Measurements from ENCODE around the gene SLC35E2B.
A peak's percentile ranks its signal among the peaks of the same experiment; 100 is the strongest.
"Not testable (repeated sequence)": the region's sequence is repeated elsewhere in the genome, so short reads cannot be mapped to it uniquely, and the experiment has no call there.

The SLC35E2B gene

GRCh38 chr1:1646326-1646725, 46.3 kb downstream of the SLC35E2B start:
- peaks cover 22% of the 10 kb centered on the region for H3K36me3 Mint-ChIP-seq (ENCODE audit: low read depth)
- H3K9me3 Mint-ChIP-seq = not testable (repeated sequence)

GRCh38 chr1:1640711-1641461, 51.7 kb downstream of the SLC35E2B start:
- not testable (repeated sequence) for H3K27ac Mint-ChIP-seq; DNase-seq; H3K4me1 Mint-ChIP-seq; H3K4me3 Mint-ChIP-seq; H3K27me3 Mint-ChIP-seq; H3K36me3 Mint-ChIP-seq (ENCODE audit: low read depth); ATAC-seq; H3K9me3 Mint-ChIP-seq

More at GRCh38 chr1:1646326-1646725, 46.3 kb downstream of the SLC35E2B start:
- ATAC-seq, H3K4me3 Mint-ChIP-seq, DNase-seq, H3K27me3 Mint-ChIP-seq, H3K27ac Mint-ChIP-seq, H3K4me1 Mint-ChIP-seq: not testable (repeated sequence)

GRCh38 chr1:1640081-1640480, 52.5 kb downstream of the SLC35E2B start:
- not testable (repeated sequence) for H3K4me3 Mint-ChIP-seq, DNase-seq, ATAC-seq

GRCh38 chr1:1639368-1639767, 53.2 kb downstream of the SLC35E2B start:
- not testable (repeated sequence) for H3K4me3 Mint-ChIP-seq, H3K9me3 Mint-ChIP-seq

More at GRCh38 chr1:1640081-1640480, 52.5 kb downstream of the SLC35E2B start:
- not testable (repeated sequence) for H3K9me3 Mint-ChIP-seq; H3K36me3 Mint-ChIP-seq (ENCODE audit: low read depth); H3K4me1 Mint-ChIP-seq; H3K27me3 Mint-ChIP-seq; H3K27ac Mint-ChIP-seq

GRCh38 chr1:1638528-1638927, 54.1 kb downstream of the SLC35E2B start:
- not testable (repeated sequence) for DNase-seq; H3K27me3 Mint-ChIP-seq; H3K4me3 Mint-ChIP-seq; H3K36me3 Mint-ChIP-seq (ENCODE audit: low read depth); H3K27ac Mint-ChIP-seq; H3K9me3 Mint-ChIP-seq; ATAC-seq; H3K4me1 Mint-ChIP-seq

More at GRCh38 chr1:1639368-1639767, 53.2 kb downstream of the SLC35E2B start:
- not testable (repeated sequence) for H3K27me3 Mint-ChIP-seq; DNase-seq; H3K36me3 Mint-ChIP-seq (ENCODE audit: low read depth); H3K27ac Mint-ChIP-seq; ATAC-seq; H3K4me1 Mint-ChIP-seq

- not testable (repeated sequence) for DNase-seq; H3K4me1 Mint-ChIP-seq; H3K9me3 Mint-ChIP-seq; H3K4me3 Mint-ChIP-seq; H3K27ac Mint-ChIP-seq; H3K36me3 Mint-ChIP-seq (ENCODE audit: low read depth); H3K27me3 Mint-ChIP-seq; ATAC-seq
Measured at GRCh38 chr1:1637479-1637875, 55.1 kb downstream of the SLC35E2B start.

GRCh38 chr1:1636621-1637478, 55.7 kb downstream of the SLC35E2B start:
- not testable (repeated sequence) for H3K27me3 Mint-ChIP-seq; H3K27ac Mint-ChIP-seq; DNase-seq; ATAC-seq; H3K4me3 Mint-ChIP-seq; H3K36me3 Mint-ChIP-seq (ENCODE audit: low read depth); H3K4me1 Mint-ChIP-seq; H3K9me3 Mint-ChIP-seq

- not testable (repeated sequence) for H3K4me1 Mint-ChIP-seq; H3K4me3 Mint-ChIP-seq; H3K27me3 Mint-ChIP-seq; H3K36me3 Mint-ChIP-seq (ENCODE audit: low read depth); ATAC-seq; DNase-seq; H3K27ac Mint-ChIP-seq; H3K9me3 Mint-ChIP-seq
Measured at GRCh38 chr1:1634613-1635012, 58.0 kb downstream of the SLC35E2B start.

- H3K4me3 Mint-ChIP-seq; H3K4me1 Mint-ChIP-seq; H3K9me3 Mint-ChIP-seq; H3K36me3 Mint-ChIP-seq (ENCODE audit: low read depth); H3K27ac Mint-ChIP-seq; DNase-seq; ATAC-seq; H3K27me3 Mint-ChIP-seq: not testable (repeated sequence)
Measured at GRCh38 chr1:1633409-1633808, 59.2 kb downstream of the SLC35E2B start.

GRCh38 chr1:1631782-1632420, 60.7 kb downstream of the SLC35E2B start, which contains the start of gene MMP23B:
MMP23B (plus strand) TSS chr1:1632173; CDS start chr1:1632219, 46 bp downstream.
- Mint-ChIP-seq H3K4me3 (no peak within 1 kb of the TSS), H3K4me1 (peaks cover 6% of the 10 kb centered on the region), H3K27ac (no peak within 1 kb of the TSS), H3K36me3 (ENCODE audit: low read depth) (peaks cover 4% of the 10 kb centered on the region), H3K27me3 (peaks cover 3% of the 10 kb centered on the region), H3K9me3 (no peaks in the 10 kb centered on the region)
- ATAC-seq = no peak
- DNase-seq = no peak

- peaks cover 3% of the 10 kb centered on the region for H3K27me3 Mint-ChIP-seq
- H3K4me3 Mint-ChIP-seq = no peak overlapping the region
- ATAC-seq (no peak), DNase-seq (peak; percentile 32)
- peaks cover 6% of the 10 kb centered on the region for H3K4me1 Mint-ChIP-seq
- peaks cover 2% of the 10 kb centered on the region for H3K36me3 Mint-ChIP-seq (ENCODE audit: low read depth)
- no peak overlapping the region for H3K27ac Mint-ChIP-seq
- no peaks in the 10 kb centered on the region for H3K9me3 Mint-ChIP-seq
Measured at GRCh38 chr1:1630965-1631781, 61.4 kb downstream of the SLC35E2B start.

GRCh38 chr1:1630191-1630964, 62.2 kb downstream of the SLC35E2B start:
- H3K9me3 Mint-ChIP-seq = no peaks in the 10 kb centered on the region
- H3K36me3 Mint-ChIP-seq (ENCODE audit: low read depth) = peaks cover 2% of the 10 kb centered on the region
- peak; percentile 92 for DNase-seq

GRCh38 chr1:1629430-1630190, 63.0 kb downstream of the SLC35E2B start:
- no peaks in the 10 kb centered on the region for H3K9me3 Mint-ChIP-seq
- DNase-seq = peak; percentile 60
- peak; percentile 27 for ATAC-seq

More at GRCh38 chr1:1630191-1630964, 62.2 kb downstream of the SLC35E2B start:
- peak; percentile 65 for ATAC-seq
- Mint-ChIP-seq H3K27ac (peak overlapping the region; percentile 91), H3K4me1 (peaks cover 6% of the 10 kb centered on the region), H3K4me3 (peak overlapping the region; percentile 77), H3K27me3 (peaks cover 3% of the 10 kb centered on the region)

More at GRCh38 chr1:1629430-1630190, 63.0 kb downstream of the SLC35E2B start:
- Mint-ChIP-seq H3K4me1 (peaks cover 6% of the 10 kb centered on the region), H3K4me3 (peak overlapping the region; percentile 43), H3K27ac (peak overlapping the region; percentile 46), H3K27me3 (peaks cover 3% of the 10 kb centered on the region), H3K36me3 (ENCODE audit: low read depth) (peaks cover 2% of the 10 kb centered on the region)

Data from activated naive CD8-positive, alpha-beta T cell treated with anti-CD3 and anti-CD28 coated beads, Interleukin-2, amount 50 U/mL, for 24 hours (primary cell).